Lower leg skin (tissue), 3 donors: ENCODE measurements around the gene NEGR1.

Source experiments
- CTCF ChIP-seq, 3 donors: fragments of 450-650 bp; IDR thresholded peaks; one replicate each; pipeline ENCODE4 v1.5.1; 2016; ENCODE audit warnings: antibody characterized with exemption in 3 of 3, mild to moderate bottlenecking in 3 of 3, moderate library complexity in 2 of 3
- POLR2A ChIP-seq, 2 donors: fragments of 450-650 bp; IDR thresholded peaks; one replicate each; pipeline ENCODE4 v1.6.1; 2016 to 2017; ENCODE audit warnings: antibody characterized with exemption in 2 of 2, mild to moderate bottlenecking in 1 of 2, moderate library complexity in 1 of 2

GRCh38 chr1:71944006-71944405 is 338.3 kb downstream of the NEGR1 start:
- TF ChIP-seq CTCF (IDR thresholded peaks at IDR 0.05) (no peak), POLR2A (IDR thresholded peaks at IDR 0.05) (no peak)
